Sigmoid colon (tissue), 3 donors: ENCODE data around the gene PXK.

Experiments
- CTCF ChIP-seq, 4 experiments: fragments of 450-650 bp in 3 of 4; fragments of 200-600 bp in 1 of 4; IDR thresholded peaks; one replicate each; pipeline ENCODE4 v1.5.1; 2016 to 2019; ENCODE audit warnings: antibody characterized with exemption in 4 of 4, mild to moderate bottlenecking in 3 of 4, moderate library complexity in 2 of 4
- POLR2A ChIP-seq, 2 donors: fragments of 450-650 bp; IDR thresholded peaks; one replicate each; pipeline ENCODE4 v1.6.1; 2016; ENCODE audit warnings: antibody characterized with exemption in 2 of 2, mild to moderate bottlenecking in 2 of 2, moderate library complexity in 2 of 2

GRCh38 chr3:58394339-58394738 lies 61.6 kb downstream of the PXK start:
- TF ChIP-seq CTCF (IDR thresholded peaks at IDR 0.05) (no peak), POLR2A (IDR thresholded peaks at IDR 0.05) (no peak)
